DMS53 (cell line): ENCODE measurements around the gene ERC1.
"Not testable (repeated sequence)": the region's sequence is repeated elsewhere in the genome, so short reads cannot be mapped to it uniquely, and the experiment has no call there.

Source experiments
- DNase-seq: peaks from one replicate; lab custom pipeline; 2025; lab: John Stamatoyannopoulos, UW

Gene ERC1

DNA sequence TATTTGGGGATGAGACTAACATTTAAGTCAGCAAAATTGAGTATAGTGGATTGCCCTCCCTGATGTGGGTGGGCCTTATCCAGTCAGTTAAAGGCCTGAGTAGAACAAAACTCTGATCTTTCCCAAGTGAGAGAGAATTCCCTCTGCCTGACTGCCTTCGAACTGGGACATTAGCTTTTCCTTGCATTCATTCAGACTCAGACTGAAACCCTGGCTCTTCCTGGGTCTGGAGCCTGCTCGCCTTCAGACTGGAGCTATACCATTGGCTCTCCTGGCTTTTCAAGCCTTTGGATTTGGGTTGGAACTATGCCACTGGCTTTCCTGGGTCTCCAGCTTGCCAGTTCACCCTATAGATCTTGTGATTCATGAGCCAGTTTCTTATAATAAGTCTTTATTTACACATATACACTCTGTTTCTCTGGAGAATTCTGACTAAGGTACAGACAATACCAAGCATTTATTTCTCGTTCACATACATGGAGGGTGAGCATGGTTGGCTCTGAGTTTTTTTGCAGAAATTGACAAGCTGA lies 296.5 kb downstream of the ERC1 start:
- DNase-seq: no peak

DNA sequence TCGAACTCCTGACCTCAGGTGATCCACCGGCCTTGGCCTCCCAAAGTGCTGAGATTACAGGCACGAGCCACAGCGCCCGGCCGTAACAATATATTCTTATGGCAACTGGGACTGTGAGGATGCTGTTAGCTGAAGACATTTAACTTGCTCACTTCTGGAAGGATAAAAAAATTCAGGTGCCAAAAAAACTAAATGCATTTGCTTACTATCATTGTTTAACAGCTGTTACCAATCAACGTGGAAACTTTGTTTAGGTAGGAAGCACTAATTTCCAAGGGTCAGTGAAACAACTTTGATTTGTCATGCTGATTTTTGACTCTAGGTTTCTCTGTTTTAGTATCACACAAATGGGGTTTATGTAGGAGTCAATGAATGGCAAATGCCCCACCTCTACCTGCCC lies 297.3 kb downstream of the ERC1 start:
- DNase-seq: no peak

DNA sequence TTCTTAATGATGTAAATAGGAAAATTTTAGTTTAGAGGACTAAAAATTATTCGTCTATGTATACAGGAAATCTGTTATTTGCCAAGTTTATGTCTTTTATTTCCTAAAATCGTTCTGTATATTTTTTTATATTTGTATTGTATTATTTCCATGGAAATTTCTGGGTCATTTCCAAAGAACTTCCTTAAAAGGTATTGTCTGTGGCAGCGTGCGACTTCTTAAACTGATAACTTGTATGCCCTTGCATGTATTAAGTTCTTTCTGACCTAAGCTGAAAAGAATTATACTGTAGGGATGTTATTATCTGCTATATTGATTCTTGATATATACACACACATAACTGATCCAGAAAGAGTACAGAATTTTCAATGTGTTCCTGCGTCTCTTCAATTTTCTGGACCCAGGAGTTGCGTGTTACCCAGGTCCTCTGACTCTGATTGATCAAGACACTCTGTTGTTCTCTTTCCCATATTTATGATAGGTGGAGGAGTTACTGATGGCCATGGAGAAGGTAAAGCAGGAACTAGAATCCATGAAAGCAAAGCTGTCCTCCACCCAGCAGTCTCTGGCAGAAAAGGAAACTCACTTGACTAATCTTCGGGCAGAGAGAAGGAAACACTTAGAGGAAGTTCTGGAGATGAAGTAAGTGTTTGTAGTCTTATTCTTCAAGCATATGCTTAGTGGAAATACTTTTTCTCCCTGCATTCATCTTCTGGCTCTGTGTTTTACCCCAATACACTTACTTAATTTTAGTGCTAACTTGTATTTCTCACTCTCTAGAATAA lies 298.5 kb downstream of the ERC1 start:
- DNase-seq: no peak

DNA sequence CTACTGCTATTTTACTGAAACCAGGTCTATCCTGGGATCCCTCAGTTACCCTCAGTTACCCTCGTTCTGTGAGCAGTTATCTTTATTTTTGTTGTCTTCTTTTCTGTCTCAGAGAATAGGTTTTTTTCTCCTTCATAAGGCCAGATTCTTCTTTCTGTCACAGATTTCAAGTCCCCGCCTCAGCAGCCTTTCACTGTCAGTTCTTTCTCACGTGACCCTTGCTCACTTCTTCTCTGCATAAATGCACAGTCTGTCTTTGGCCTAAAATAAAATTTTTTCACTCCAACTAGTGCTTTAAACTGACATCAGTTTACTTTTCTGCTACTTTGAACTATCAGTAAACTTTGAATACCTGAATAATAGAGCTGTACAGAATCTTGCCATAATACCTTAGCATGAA lies 299.7 kb downstream of the ERC1 start:
- no peak for DNase-seq

DNA sequence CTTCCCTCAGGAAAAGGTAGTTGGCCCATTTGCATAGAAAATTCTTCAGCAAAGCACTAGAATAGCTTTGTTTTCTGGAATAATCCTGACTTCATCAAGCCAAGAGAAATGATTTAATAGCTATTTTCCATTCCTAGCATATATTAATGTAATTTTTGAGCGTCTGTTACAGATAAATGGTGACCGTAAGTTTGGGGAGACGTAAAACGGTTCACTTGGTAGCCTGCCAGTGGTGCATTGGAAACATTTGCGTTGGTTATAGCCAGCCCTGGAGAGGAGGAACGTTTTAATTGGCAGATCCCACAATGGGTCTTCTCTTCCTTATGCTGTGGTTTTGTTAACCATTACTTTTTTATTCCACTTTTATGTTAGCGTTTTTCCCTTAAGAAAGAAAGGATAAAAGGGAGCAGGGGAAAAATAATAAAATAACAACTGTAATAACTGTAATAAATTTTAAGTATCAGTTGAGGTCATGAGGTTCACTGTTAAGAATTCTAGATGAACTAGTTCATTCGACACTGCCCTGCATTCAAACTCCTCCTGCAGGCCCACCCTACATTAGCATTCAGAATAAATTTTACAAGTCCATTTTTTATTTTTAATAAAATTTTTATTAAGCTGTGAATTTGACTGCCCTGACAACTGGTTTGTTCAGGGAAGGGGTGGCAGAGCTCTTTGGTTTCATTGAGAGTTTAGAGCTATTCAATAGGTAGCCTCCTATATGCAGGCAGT lies 300.7 kb downstream of the ERC1 start:
- DNase-seq: no peak

DNA sequence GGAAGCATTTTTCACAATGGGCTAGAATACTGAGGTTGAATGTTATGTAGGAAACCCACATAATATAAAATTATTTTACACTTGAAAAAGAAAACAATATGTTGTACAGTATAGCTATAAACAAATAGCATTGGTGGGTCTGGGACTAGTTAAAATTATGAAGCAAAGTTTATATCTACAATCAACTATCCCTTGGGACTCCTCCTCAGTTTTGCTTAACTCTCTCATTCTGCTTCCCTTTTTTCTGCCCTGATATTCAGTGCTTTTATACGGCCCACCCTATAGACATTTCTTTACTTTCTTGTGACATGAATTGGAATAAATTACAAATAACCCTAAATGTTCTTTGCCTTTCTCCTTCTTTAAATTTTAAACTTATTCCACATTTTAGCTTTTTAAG lies 302.9 kb downstream of the ERC1 start:
- no peak for DNase-seq

DNA sequence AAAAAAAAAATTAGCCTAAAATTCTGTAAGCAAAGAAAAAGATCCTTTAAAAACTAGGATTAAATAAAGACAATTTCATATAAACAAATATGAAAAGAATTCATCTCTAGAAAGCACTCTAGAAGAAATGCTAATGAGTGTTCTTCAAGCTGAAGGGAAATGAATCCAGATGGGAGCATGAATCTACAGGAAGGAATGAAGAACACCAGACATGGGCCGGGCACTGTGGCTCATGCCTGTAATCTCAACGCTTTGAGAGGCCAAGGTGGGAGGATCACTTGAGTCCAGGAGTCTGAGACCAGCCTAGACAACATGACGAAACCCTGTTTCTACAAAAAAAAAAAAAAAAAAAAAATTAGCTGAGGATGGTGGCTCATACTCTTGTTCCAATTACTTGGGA lies 306.2 kb downstream of the ERC1 start:
- no peak for DNase-seq

DNA sequence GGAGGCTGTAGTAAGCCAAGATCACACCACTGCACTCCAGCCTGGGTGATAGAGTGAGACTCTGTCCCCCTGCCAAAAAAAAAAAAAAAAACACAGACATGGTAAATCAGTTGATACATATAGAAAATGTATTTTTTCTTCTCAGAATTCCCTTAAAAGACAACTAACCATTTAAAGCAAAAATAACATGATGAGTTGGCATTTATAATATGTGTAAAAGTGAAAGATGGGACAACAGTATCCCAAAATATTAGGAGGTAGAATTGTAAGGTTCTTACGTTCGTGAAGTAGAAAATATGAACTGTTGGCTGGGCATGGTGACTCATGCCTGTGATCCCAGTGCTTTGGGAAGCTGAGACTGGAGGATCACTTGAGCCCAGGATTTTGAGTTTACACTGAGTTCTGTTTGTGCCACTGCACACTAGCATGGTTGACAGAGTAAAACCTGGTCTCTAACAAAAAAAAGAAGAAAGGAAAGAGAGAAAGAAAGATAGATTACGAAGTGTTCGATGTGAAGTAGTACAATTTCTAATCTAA lies 306.7 kb downstream of the ERC1 start:
- no peak for DNase-seq

DNA sequence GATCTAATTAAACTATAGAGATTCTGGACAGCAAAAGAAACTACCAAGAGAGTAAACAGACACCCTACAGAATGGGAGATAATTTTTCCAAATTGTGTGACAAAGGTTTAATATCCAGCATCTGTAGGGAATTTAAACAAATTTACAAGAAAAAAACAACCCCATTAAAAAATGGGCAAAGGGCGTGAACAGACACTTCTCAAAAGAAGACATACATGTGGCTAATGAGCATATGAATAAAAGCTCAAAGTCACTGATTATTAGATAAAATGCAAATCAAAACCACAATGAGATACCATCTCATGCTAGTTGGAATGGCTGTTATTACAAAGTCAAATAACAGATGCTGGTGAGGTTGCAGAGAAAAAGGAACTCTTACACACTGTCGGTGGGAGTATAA lies 309.4 kb downstream of the ERC1 start:
- DNase-seq: no peak

DNA sequence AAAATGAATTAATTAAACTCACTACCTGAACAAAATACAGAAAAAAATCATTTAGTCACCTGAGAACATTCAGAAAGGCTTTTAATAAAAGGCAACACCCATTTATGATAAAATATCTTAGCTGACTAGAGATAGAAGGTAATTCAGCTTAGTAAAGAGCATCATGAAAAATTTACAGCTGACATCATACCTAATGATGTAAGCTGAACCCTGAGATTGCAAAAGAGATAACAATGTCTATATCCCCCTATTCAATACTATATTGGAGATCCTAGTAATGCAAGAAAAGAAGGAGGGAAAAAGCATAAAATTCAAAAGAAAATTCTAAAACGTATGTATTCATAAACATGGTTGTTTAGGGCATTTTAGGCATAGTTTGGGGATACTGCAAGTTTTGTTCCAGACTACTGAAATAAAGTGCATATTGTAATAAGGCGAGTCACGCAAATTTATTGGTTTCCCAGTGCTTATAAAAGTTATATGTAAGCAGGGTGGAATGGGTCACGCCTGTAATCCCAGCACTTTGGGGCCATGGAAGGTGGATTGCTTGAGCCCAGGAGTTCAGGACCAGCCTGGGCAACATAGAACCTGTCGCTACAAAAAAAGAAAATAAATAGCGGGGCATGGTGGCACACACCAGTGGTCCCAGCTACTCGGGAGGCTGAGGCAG lies 311.3 kb downstream of the ERC1 start:
- DNase-seq: no peak

DNA sequence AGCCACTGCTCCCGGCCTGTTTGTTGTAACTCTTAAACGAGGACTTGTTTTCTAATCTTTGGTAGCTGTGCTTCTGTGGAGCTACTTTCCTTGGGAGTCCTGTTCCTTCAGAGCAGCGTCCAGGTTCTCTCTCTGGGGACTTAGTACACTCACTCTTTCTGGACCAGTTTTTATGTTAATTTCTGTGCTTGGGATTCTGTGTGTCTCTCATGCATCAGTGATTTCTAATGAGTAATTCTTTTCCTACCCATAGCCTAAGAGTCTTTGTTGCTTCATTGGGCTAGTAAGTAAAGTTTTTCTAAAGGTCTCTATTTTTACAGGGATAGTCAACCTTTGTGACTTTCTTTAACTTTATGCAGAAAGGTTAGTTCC lies 314.0 kb downstream of the ERC1 start:
- DNase-seq: no peak

DNA sequence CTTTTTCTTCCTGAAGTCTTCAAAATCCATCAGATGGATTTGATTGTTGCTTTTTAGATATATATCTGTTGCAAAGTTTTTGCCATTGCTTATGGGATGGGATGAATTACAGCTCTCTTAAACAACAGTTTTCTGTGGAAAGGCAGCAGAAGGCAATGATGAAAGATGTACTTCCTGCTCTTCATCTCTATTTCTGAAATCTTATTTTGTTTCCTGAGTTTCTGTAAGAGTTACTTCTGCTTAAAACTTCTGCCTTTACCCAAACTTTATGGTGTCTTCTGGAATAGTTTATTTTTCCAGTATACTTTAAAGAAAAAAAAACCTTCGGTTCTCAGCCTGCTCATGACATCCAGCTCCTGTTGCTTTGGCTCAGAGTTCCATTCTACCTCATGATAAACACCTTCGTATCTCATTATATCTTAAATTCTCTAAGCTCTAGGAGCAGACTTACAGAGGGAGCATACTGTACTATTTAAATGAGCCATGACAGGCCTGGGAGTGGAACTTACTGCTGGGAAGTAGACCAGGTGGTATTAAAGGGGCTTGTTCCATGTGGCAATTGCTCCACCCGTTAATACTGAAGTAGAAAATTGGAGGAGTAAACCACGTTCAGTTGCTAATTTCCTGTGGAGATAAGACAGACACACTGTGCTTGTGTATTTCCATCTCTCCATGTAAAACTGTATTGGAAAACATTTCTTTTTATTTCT lies 314.9 kb downstream of the ERC1 start:
- no peak for DNase-seq

DNA sequence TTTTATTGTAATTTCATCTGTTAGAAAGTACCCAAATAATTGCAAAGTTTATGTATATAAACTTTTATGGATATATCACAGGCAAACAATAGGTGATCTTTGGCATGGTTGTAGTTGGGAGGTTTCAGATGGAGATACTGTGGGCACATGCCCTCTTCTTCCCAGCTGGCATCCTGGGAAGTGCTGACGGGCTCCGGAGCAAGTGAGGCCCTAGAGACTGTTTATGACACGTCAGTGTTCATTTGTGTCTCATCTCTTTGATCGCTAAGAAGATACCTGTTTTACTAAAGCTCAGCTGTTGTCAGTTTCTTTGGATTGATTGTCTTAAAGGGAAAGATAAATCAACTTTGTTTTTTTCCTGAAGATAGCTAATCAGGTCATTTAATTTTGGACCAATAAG lies 315.8 kb downstream of the ERC1 start:
- DNase-seq: no peak

DNA sequence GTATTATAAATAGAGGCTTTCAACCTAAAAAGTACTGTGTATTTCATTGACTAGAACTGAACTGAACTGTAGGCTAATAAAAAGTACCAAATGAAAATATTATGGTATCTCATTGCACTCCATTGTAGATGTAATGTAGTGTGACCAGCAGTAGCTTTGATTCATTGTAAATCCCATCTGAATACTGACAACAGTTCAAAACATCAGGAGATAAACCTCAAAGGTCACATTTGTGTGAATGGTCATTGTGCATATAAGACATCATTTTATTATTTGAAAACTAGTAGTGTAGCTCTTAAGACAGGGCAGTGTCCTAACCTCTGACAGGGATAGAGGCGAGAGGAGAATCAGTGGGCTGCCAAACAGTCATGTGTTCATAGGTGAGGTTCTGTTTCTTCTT lies 316.8 kb downstream of the ERC1 start:
- DNase-seq: no peak

DNA sequence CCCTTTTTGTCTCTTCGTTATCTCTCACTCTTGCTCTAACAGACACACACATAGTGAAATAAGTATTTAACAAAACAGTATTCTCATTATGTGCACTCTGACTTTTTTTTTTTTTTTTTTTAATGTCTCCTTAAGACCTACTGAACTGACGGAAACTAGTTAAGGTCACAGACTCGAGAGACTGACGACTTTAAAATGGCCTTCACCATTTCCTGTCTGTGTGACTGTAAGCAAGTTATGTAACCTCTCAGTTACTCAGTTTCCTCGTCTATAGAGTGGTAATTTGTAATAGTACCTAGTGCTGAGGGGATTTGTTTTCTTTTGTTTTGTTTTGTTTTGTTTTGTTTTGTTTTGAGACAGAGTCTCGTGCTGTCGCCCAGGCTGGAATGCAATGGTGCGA lies 318.6 kb downstream of the ERC1 start:
- DNase-seq: no peak

DNA sequence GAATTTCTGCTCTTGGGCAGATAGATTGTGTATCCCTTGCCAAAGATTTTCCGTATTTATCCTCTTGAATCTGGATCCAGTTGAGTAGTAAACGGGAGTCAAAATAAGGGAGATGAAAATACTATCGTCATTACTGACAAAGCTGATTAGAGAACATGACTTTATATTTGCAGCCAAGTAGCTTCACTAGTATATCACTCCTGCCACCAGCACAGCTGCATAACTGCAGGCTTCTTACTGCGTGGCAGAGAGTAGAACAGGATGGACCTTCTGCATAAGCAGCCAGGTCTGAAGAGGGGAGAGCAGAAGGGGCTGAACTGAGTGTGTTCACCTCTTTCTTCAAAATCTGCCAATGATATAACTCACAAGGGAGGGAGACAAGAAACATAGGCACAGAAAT lies 319.6 kb downstream of the ERC1 start:
- DNase-seq: no peak

DNA sequence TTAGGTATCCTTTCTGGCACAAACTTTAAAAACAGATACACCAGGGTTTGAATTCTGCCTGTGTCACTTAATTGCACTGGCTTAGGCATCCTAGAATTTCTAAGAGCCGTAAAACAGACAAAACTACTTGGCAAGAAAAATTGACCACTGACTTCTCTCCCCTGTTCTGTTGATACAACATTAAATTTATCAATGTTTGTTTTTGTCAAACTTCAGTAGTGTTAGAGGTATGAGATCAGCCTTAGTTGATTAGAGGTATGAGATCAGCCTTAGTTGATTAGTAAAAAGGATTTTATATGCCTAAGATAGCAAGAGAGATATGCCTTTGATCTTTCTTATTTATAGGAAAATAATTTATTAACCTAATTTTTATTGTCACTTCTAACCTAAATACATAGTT lies 320.1 kb downstream of the ERC1 start:
- no peak for DNase-seq

DNA sequence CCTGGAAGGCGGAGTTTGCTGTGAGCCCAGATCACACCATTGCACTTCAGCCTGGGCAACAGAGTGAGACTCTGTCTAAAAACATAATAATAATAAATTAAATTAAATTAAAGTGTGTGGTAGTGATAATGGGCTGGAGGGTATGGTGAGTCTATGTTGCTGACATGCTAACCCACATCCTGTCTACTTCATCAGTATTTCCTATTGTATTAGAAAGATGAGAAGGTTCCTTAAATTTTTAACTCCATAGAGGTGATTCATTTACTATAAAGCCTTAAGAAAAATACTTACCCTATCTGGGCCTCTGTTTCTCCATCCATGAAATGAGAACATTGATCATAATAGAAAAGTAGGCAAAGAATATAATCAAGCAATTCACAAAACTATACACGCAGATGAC lies 322.9 kb downstream of the ERC1 start:
- DNase-seq: no peak

DNA sequence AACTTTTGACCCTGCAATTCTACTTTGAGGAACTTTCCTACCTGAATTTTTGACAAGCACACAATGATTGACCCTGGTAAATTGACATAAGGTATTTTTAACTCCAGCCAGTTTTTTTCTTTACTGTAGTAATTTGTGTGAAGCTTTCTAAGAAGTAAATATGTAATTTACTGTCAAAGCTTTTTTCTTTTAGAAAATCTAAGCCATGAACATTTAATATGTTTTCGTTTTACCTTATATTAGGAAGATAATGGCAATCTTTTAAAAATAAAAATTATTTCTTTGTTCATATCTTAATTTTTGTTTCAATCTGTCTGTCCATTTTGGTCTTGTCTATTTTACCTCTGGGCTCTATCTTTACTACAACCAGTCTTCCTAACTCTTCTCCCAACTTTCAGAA lies 323.5 kb downstream of the ERC1 start:
- no peak for DNase-seq

DNA sequence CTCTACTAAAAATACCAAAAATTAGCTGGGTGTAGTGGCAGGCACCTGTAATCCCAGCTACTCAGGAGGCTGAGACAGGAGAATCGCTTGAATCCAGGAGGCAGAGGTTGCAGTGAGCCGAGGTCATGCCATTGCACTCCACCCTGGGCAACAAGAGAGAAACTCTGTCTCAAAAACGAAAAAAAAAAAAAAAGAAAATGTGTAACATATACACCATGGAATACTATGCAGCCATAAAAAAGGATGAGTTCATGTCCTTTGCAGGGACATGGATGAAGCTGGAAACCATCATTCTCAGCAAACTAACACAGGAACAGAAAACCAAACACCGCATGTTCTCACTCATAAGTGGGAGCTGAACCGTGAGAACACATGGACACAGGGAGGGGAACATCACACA lies 326.0 kb downstream of the ERC1 start:
- DNase-seq: not testable (repeated sequence)

DNA sequence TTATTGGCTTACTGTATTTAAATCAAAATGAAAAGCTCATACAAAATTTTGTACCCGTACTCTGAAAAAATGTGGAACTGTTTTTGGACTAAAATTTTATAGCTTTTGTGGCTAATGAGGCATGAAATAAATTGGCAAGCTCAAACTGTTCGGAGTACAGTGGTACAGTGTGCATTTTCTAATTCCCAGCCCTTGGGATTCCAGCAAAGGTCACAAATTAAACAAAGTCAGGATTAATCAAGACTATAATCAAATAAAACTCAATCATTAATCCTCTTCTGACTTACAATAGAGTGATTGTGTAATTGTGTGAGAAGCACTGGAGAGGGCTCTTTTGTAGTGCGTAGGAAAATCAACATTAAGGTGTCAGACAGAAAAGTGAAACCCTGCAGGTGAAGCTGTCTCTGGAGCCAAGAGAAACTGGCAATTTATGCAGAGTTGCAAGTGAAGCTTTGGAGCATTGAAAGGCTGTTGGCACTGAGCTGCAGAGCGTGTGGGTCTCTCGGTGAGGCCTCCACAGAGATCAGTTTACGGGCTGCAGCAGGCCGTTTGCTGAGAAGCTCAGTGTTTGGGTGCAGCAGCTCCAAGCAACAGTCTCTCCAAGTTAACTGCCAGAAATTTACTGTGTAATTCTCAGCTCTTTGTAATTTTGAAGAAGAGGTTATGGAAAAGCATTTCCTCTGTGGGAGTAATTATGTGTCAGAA lies 327.5 kb downstream of the ERC1 start:
- peak; percentile 69 for DNase-seq
